ENCODE data around the gene SLC7A6. TPM values are rescaled to one million over a fixed set of nuclear protein-coding genes. Genes with fewer than 3 reads are reported as not detected.

Gene SLC7A6
- total RNA-seq, 3 donors from 2014 or later = 43.2 to 284 (median 65.2) TPM

GRCh38 chr16:68228652-68229051 lies 35.7 kb upstream of the SLC7A6 start:
- Histone ChIP-seq H3K27ac (no peak overlapping the region), H3K4me1 (no peaks in the 10 kb centered on the region), H3K27me3 (no peaks in the 10 kb centered on the region), H3K36me3 (no peaks in the 10 kb centered on the region), H3K9me3 (no peaks in the 10 kb centered on the region), H3K4me3 (no peak overlapping the region)
- TF ChIP-seq POLR2AphosphoS5 (IDR thresholded peaks at IDR 0.05) (no peak), POLR2A (IDR thresholded peaks at IDR 0.05) (no peak), CTCF (IDR thresholded peaks at IDR 0.05) (no peak)
- intact Hi-C loops (cut with DNase I; ENCODE audit: low total_unique reads) = no loop called here
- DNase-seq (ENCODE audit: low spot score in 2 of 2) = no peak

GRCh38 chr16:68229431-68230175 lies 34.7 kb upstream of the SLC7A6 start:
- Histone ChIP-seq H3K4me1 (no peaks in the 10 kb centered on the region), H3K27me3 (no peaks in the 10 kb centered on the region), H3K36me3 (no peaks in the 10 kb centered on the region), H3K4me3 (no peak overlapping the region), H3K27ac (no peak overlapping the region), H3K9me3 (no peaks in the 10 kb centered on the region)
- no peak for TF ChIP-seq POLR2AphosphoS5 (IDR thresholded peaks at IDR 0.05)
- TF ChIP-seq CTCF (IDR thresholded peaks at IDR 0.05) = peak; percentile 77 to 89 (median 82)
- no peak for DNase-seq (ENCODE audit: low spot score in 2 of 2)
- intact Hi-C loops (cut with DNase I; ENCODE audit: low total_unique reads) = loop anchor here (10.0 kb wide), 1 partner anchor 145 kb away; the partner anchor contains the start of gene NFATC3

GRCh38 chr16:68230176-68230571 lies 34.2 kb upstream of the SLC7A6 start:
- H3K9me3 ChIP-seq = no peaks in the 10 kb centered on the region
- DNase-seq (ENCODE audit: low spot score in 2 of 2) = no peak
- no peaks in the 10 kb centered on the region for H3K27me3 ChIP-seq
- intact Hi-C loops (cut with DNase I; ENCODE audit: low total_unique reads) = loop anchor here (10.0 kb wide), 1 partner anchor 145 kb away; the partner anchor contains the start of gene NFATC3
- no peak for TF ChIP-seq POLR2AphosphoS5 (IDR thresholded peaks at IDR 0.05)
- no peak for TF ChIP-seq POLR2A (IDR thresholded peaks at IDR 0.05)
- no peak for TF ChIP-seq CTCF (IDR thresholded peaks at IDR 0.05)
- H3K4me3 ChIP-seq = no peak overlapping the region
- no peak overlapping the region for H3K27ac ChIP-seq
- no peaks in the 10 kb centered on the region for H3K4me1 ChIP-seq
- no peaks in the 10 kb centered on the region for H3K36me3 ChIP-seq

- no peak overlapping the region for H3K4me3 ChIP-seq
- no peaks in the 10 kb centered on the region for H3K36me3 ChIP-seq
- H3K27ac ChIP-seq = no peak overlapping the region
- no peak for DNase-seq (ENCODE audit: low spot score in 2 of 2)
- H3K4me1 ChIP-seq = no peaks in the 10 kb centered on the region
- no peak for TF ChIP-seq CTCF (IDR thresholded peaks at IDR 0.05)
- no peak for TF ChIP-seq POLR2A (IDR thresholded peaks at IDR 0.05)
- no peak for TF ChIP-seq POLR2AphosphoS5 (IDR thresholded peaks at IDR 0.05)
- intact Hi-C loops (cut with DNase I; ENCODE audit: low total_unique reads) = loop anchor here (10.0 kb wide), 1 partner anchor 146 kb away; the partner anchor contains the start of gene NFATC3
- no peaks in the 10 kb centered on the region for H3K9me3 ChIP-seq
- H3K27me3 ChIP-seq = no peaks in the 10 kb centered on the region
These were observed 33.4 kb upstream of the SLC7A6 start for GRCh38 chr16:68230956-68231355.

- no peak for DNase-seq (ENCODE audit: low spot score in 2 of 2)
- Histone ChIP-seq H3K36me3 (no peaks in the 10 kb centered on the region), H3K9me3 (no peaks in the 10 kb centered on the region), H3K27ac (peak overlapping the region in 1 of 2 donors; percentile 6), H3K27me3 (no peaks in the 10 kb centered on the region), H3K4me1 (no peaks in the 10 kb centered on the region), H3K4me3 (no peak overlapping the region)
- intact Hi-C loops (cut with DNase I; ENCODE audit: low total_unique reads) = loop anchor here (10.0 kb wide), 1 partner anchor 147 kb away; the partner anchor contains the start of gene NFATC3
- no peak for TF ChIP-seq POLR2A (IDR thresholded peaks at IDR 0.05)
These were observed 32.8 kb upstream of the SLC7A6 start for GRCh38 chr16:68231384-68232136.
